Breast epithelium (tissue), 4 donors: Measurements from ENCODE around the gene PROCA1. TPM values are rescaled to one million over a fixed set of nuclear protein-coding genes. Genes with fewer than 3 reads are reported as not detected.

Experiments used
- DNase-seq, 2 donors: peaks; one replicate each; pipeline ENCODE4 v3.0.0-alpha.2; 2019; ENCODE audit warnings: low spot score in 2 of 2
- H3K27ac ChIP-seq, 2 donors: fragments of 200-600 bp; sonication (generic) in 1 of 2; one replicate each; pipeline ENCODE4 v1.5.1; 2016 to 2019; ENCODE audit warnings: mild to moderate bottlenecking in 1 of 2
- H3K27me3 ChIP-seq, 2 donors: fragments of 200-600 bp; sonication (generic) in 1 of 2; one replicate each; pipeline versions ENCODE4 v1.5.1 to v1.6.0; 2017 to 2019; ENCODE audit warnings: control low read depth in 1 of 2, mild to moderate bottlenecking in 1 of 2
- H3K36me3 ChIP-seq: fragments of 200-600 bp; one replicate; pipeline ENCODE4 v1.5.1; 2019
- H3K4me1 ChIP-seq, 2 donors: fragments of 200-600 bp; sonication (generic); one replicate each; pipeline ENCODE4 v1.5.1; 2016 to 2019; ENCODE audit warnings: control low read depth in 1 of 2
- H3K4me3 ChIP-seq, 3 donors: fragments of 200-600 bp; sonication (generic); 1 replicate in 2 of 3; 2 replicates in 1 of 3; pipeline ENCODE4 v1.5.1; 2016 to 2019; ENCODE audit warnings: mild to moderate bottlenecking in 3 of 3, moderate library complexity in 2 of 3
- H3K9me3 ChIP-seq, 2 donors: fragments of 200-600 bp; sonication (generic) in 1 of 2; one replicate each; pipeline ENCODE4 v1.5.1; 2016 to 2019; ENCODE audit warnings: control low read depth in 1 of 2
- CTCF ChIP-seq, 3 donors: fragments of 450-650 bp; IDR thresholded peaks; one replicate each; pipeline ENCODE4 v1.5.1; 2016 to 2017; ENCODE audit warnings: antibody characterized with exemption in 3 of 3, mild to moderate bottlenecking in 3 of 3, moderate library complexity in 3 of 3
- POLR2A ChIP-seq: fragments of 450-650 bp; IDR thresholded peaks from one replicate; pipeline ENCODE4 v1.6.1; 2016; ENCODE audit warnings: antibody characterized with exemption, mild to moderate bottlenecking, moderate library complexity
- POLR2AphosphoS5 ChIP-seq, 3 donors: sonication (generic); formaldehyde crosslinking; IDR thresholded peaks; one replicate each; pipeline ENCODE4 v1.6.1; 2017; ENCODE audit warnings: antibody characterized with exemption in 3 of 3
- intact Hi-C: fragments of 100-400 bp; cut with DNase I; formaldehyde crosslinking; loops from one replicate; pipeline ENCODE4 v1.15.1; 2023; ENCODE audit warnings: low total_unique reads
- total RNA-seq, 3 donors: library from RNA; depleted of rRNA; stranded (reverse); fragments of >200 nt; gene quantifications; one replicate each; pipeline ENCODE4 v1.1.0, GENCODE V29; 2016

Gene PROCA1
- total RNA-seq, 3 donors from 2014 or later: 1.6 to 2.3 (median 1.6) TPM

DNA sequence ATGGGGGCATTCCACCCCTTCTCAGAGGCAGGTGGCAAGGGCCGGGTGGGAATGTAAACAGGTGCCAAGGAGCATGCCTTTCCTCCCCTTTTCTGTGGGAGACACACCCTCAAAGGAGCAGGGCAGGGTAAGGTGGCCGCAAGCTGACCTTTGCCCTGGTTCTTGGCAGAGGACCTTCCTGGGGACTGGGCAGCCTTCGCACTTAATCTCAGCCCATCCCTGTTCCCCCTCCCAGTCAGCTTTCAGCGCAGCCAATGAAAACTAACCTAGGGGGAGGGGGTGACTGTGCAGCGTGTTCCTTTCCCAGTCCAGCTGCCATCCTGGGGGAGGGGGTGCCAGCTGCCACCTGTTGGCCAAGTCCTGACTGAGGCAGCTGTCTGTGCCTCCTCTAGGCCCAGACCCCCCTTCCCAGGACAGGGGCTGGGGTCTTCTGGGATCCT lies 34.9 kb upstream of the PROCA1 start:
- intact Hi-C loops: loop anchor here (10.0 kb wide), 1 partner anchor 158 kb away; the partner anchor contains the start of gene DHRS13
- no peaks in the 10 kb centered on the region for H3K27me3 ChIP-seq
- peak overlapping the region in 2 of 3 donors; percentile 90 to 99 for H3K4me3 ChIP-seq
- peak overlapping the region; percentile 99 to 100 for H3K27ac ChIP-seq
- H3K4me1 ChIP-seq: peaks cover 16 to 27% of the 10 kb centered on the region in 2 donors
- H3K9me3 ChIP-seq: no peaks in the 10 kb centered on the region
- DNase-seq: no peak
- H3K36me3 ChIP-seq: no peaks in the 10 kb centered on the region
- TF ChIP-seq POLR2A (no peak), POLR2AphosphoS5 (IDR thresholded peaks at IDR 0.05) (no peak), CTCF (IDR thresholded peaks at IDR 0.05) (no peak)

DNA sequence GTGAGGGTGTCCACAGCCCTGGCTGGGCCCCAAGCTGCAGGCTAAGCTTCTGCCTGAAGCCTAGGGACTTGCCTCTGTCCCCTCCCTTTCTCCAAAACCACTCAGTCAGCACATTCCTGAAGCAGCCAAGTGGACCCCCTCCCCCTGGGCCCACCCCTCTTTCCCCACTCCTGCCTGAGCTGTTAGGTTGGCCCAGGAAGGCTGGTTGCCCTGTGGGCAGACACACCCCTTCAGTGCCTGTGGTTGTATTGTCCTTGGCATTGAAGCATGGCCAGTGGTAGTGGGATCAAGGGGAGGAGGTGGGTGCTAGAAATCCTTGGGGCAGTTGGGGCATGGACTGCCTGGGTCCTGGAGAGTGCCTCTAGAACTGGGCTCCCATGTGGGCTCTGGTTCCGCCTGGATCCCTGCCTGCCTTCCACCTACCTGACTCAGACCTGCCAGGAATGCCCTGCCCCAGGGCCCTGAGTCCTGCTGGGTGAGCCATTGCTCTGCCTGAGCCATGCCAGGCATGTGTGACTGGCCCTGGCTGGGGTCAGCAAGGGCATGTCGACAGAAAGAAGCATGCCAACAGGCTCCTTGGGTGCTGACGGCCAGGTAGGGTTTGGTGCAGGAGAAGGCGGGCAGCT lies 34.2 kb upstream of the PROCA1 start:
- H3K36me3 ChIP-seq: no peaks in the 10 kb centered on the region
- peak overlapping the region; percentile 55 to 99 (median 90) for H3K4me3 ChIP-seq
- peak overlapping the region; percentile 99 to 100 for H3K27ac ChIP-seq
- intact Hi-C loops: loop anchor here (10.0 kb wide), 1 partner anchor 159 kb away; the partner anchor contains the start of gene DHRS13
- peaks cover 16 to 27% of the 10 kb centered on the region in 2 donors for H3K4me1 ChIP-seq
- H3K9me3 ChIP-seq: no peaks in the 10 kb centered on the region
- DNase-seq: peak; percentile 92
- TF ChIP-seq POLR2A (no peak), CTCF (IDR thresholded peaks at IDR 0.05) (no peak), POLR2AphosphoS5 (IDR thresholded peaks at IDR 0.05) (peak; percentile 21 to 79 (median 31))
- no peaks in the 10 kb centered on the region for H3K27me3 ChIP-seq

DNA sequence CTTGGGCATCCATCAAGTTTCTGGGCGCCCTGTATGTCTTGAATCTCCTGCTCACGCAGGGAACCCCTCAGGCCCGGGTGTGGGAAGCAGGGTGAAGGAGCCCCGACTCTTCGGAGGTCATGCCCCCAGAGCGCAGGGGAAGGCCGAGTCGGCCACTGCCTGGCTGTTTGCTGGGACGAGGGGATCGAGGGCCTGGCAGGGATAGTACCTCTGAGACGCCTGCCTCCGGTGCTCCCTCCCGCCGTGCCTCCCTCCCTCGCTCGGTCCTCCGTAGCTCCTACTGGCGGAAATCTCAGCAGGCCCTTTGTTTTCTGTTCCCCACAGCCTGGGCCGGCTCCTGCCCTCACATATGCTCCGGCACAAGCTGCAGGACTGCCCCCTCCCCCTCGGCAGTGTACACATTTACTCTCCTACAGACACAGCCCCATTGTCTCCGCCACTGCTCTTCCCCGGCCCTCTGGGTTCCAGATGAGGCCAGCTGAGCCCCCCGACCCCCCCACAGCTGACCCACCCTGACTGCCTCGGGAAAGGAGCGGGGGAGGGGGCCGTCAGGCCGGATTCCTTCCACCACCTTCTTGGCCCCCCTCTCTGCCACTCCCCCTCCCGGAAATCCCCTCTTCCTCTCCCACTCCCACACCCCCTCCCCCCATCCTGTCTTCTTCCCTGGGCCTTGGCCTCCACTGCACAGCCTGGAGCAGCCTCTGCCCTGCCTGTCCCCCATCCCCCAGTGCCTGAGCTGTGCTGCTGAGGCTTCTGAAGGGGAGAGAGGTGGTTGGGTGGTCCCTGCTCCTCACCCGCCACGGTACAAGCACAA lies 33.5 kb upstream of the PROCA1 start:
- Histone ChIP-seq H3K36me3 (no peaks in the 10 kb centered on the region), H3K27ac (peak overlapping the region; percentile 99 to 100), H3K27me3 (no peaks in the 10 kb centered on the region), H3K4me3 (peak overlapping the region; percentile 55 to 99 (median 90)), H3K9me3 (no peaks in the 10 kb centered on the region), H3K4me1 (peaks cover 11 to 27% of the 10 kb centered on the region in 2 donors)
- intact Hi-C loops: loop anchor here (10.0 kb wide), 1 partner anchor 160 kb away; the partner anchor contains the start of gene DHRS13
- peak; percentile 9 to 39 (median 13) for TF ChIP-seq POLR2AphosphoS5 (IDR thresholded peaks at IDR 0.05)
- TF ChIP-seq CTCF (IDR thresholded peaks at IDR 0.05): no peak
- no peak for TF ChIP-seq POLR2A
- peak; percentile 78 to 80 for DNase-seq

GRCh38 chr17:28744104-28744971 lies 32.6 kb upstream of the PROCA1 start:
- TF ChIP-seq POLR2AphosphoS5 (IDR thresholded peaks at IDR 0.05) (peak in 1 of 3 donors; percentile 26), CTCF (IDR thresholded peaks at IDR 0.05) (no peak), POLR2A (no peak)
- Histone ChIP-seq H3K36me3 (no peaks in the 10 kb centered on the region), H3K4me3 (peak overlapping the region; percentile 55 to 99 (median 90)), H3K27ac (peak overlapping the region; percentile 99 to 100), H3K27me3 (no peaks in the 10 kb centered on the region), H3K9me3 (no peaks in the 10 kb centered on the region), H3K4me1 (peaks cover 10 to 21% of the 10 kb centered on the region in 2 donors)
- DNase-seq: peak in 1 of 2 donors; percentile 50
- intact Hi-C loops: loop anchor here (10.0 kb wide), 1 partner anchor 160 kb away; the partner anchor contains the start of gene DHRS13
